Body of pancreas (tissue), 4 donors: Measurements from ENCODE around the gene SPZ1.

Experiments
- CTCF ChIP-seq, 7 experiments: fragments of 450-650 bp in 4 of 7; fragments of 200-600 bp in 3 of 7; sonication (generic) in 3 of 7; IDR thresholded peaks; one replicate each; pipeline ENCODE4 v1.5.1; 2016 to 2019; ENCODE audit warnings: antibody characterized with exemption in 7 of 7
- POLR2A ChIP-seq, 3 donors: fragments of 450-650 bp; IDR thresholded peaks; one replicate each; pipeline ENCODE4 v1.6.1; 2016; ENCODE audit warnings: antibody characterized with exemption in 3 of 3, mild to moderate bottlenecking in 2 of 3

- no peak for TF ChIP-seq CTCF (IDR thresholded peaks at IDR 0.05)
- no peak for TF ChIP-seq POLR2A (IDR thresholded peaks at IDR 0.05)
Measured at GRCh38 chr5:80319702-80320101, at the start of gene SPZ1.
